Heart left ventricle (tissue), 16 donors: ENCODE data around the gene ACTL7B. TPM values are rescaled to one million over a fixed set of nuclear protein-coding genes. Genes with fewer than 3 reads are reported as not detected.
A peak's percentile ranks its signal among the peaks of the same experiment; 100 is the strongest.

Source experiments
- ATAC-seq, 4 donors: fragments of 200-7000 bp; cut with Tn5 transposase; one replicate each; pipeline ENCODE4 v1.9.1; 2020 to 2022; ENCODE audit warnings: moderate library complexity in 4 of 4, mild to moderate bottlenecking in 3 of 4, moderate number of reproducible peaks in 1 of 4
- DNase-seq, 5 donors: peaks; one replicate each; pipeline ENCODE4 v3.0.0-alpha.2; 2020
- H3K27ac ChIP-seq, 12 donors: fragments of 200-600 bp; sonication (generic) in 4 of 12; one replicate each; pipeline versions ENCODE4 v1.5.0 to v1.8.0; 2016 to 2022; ENCODE audit warnings: mild to moderate bottlenecking in 2 of 12
- H3K27me3 ChIP-seq, 9 donors: fragments of 200-600 bp; sonication (generic) in 2 of 9; one replicate each; pipeline versions ENCODE4 v1.5.1 to v1.8.0; 2016 to 2022; ENCODE audit warnings: mild to moderate bottlenecking in 3 of 9
- H3K36me3 ChIP-seq, 9 donors: fragments of 200-600 bp; sonication (generic) in 2 of 9; one replicate each; pipeline versions ENCODE4 v1.5.0 to v1.8.0; 2018 to 2022; ENCODE audit warnings: mild to moderate bottlenecking in 2 of 9
- H3K4me1 ChIP-seq, 12 donors: fragments of 200-600 bp; sonication (generic) in 4 of 12; one replicate each; pipeline versions ENCODE4 v1.5.0 to v1.8.0; 2016 to 2022; ENCODE audit warnings: mild to moderate bottlenecking in 3 of 12
- H3K4me3 ChIP-seq, 12 donors: fragments of 200-600 bp; sonication (generic) in 4 of 12; one replicate each; pipeline versions ENCODE4 v1.5.0 to v1.8.0; 2017 to 2022; ENCODE audit warnings: mild to moderate bottlenecking in 9 of 12, moderate library complexity in 4 of 12
- H3K9me3 ChIP-seq, 12 donors: fragments of 200-600 bp; sonication (generic) in 4 of 12; one replicate each; pipeline versions ENCODE4 v1.5.0 to v1.8.0; 2016 to 2022; ENCODE audit warnings: mild to moderate bottlenecking in 1 of 12
- CTCF ChIP-seq, 12 donors: fragments of 200-600 bp; sonication (generic) in 4 of 12; IDR thresholded peaks; one replicate each; pipeline versions ENCODE4 v1.5.0 to v1.8.0; 2018 to 2022; ENCODE audit warnings: antibody characterized with exemption in 12 of 12, mild to moderate bottlenecking in 5 of 12
- POLR2A ChIP-seq, 2 donors: fragments of 450-650 bp; IDR thresholded peaks; one replicate each; pipeline ENCODE4 v1.6.1; 2017; ENCODE audit warnings: antibody characterized with exemption in 2 of 2, mild to moderate bottlenecking in 2 of 2, moderate library complexity in 2 of 2
- WGBS, 4 donors: extraction: QIAGEN DNeasy Blood & Tissue Kit in 2 of 4; methylation state at CpG; one replicate each; pipeline versions ENCODE4 v1.1.5 to v1.1.7; 2013 to 2018; 5-methylcytosine and 5-hydroxymethylcytosine counted together
- intact Hi-C, 10 donors: fragments of 100-400 bp; cut with DNase I; formaldehyde crosslinking; loops; one replicate each; pipeline versions ENCODE4 v1.11.1 to v1.14.2; 2022
- polyA plus RNA-seq, 2 donors: library from polyadenylated mRNA; stranded (reverse); fragments of 200-250 nt; gene quantifications; one replicate each; pipeline ENCODE4 v1.2.3, GENCODE V29; 2013
- total RNA-seq, 9 donors: library from RNA; depleted of rRNA in 2 of 9; stranded (reverse); fragments of >200 nt in 2 of 9; fragmentation: NEBNext Ultra II Directional in 3 of 9; extraction: Animal tissue kit (Norgen Biotek cat#: 25700) in 3 of 9; gene quantifications; one replicate each; pipeline versions ENCODE4 v1.1.0 to v1.2.4, GENCODE V29; 2016 to 2023
- donor health status: ischemic (EF 13 %, LVEDD 7.1; RV severe dilation, severe dysfunction).
- donor health status: healthy with polysubstance abuse.
- donor health status: DM: no; HTN: yes; CAD: no.
- donor health status: DM: no; HTN: no; CAD: no.
- donor health status: ischemic (EF 25% LVEDD 6.9; RV normal size, moderate dysfunction).
- donor health status: ischemic (EF 25% LVEDD 5.7; RV mildly dilated, moderate dysfunction).
- donor health status: healthy.
- donor health status: DM: yes; HTN: yes; CAD: no.
- donor health status: ischemic (EF 35%, LVEDD 5.7; RV mildly dilated, moderate dysfunction).
- donor health status: nonischemic (EF 11% LVEDD 7.7; RV severe dilation, severe dysfunction).
- donor health status: DM: yes; HTN: yes; CAD: no.
- donor health status: PGD.
- donor health status: ischemic (EF 29% LVEDD 5.4; RV normal size, mild dysfunction).
- donor health status: nonischemic (EF 23%, LVEDD 6.1; RV moderate dilation, normal function).

The ACTL7B gene
- total and polyA plus RNA-seq, 11 donors = not detected

GRCh38 chr9:108867116-108867515 is 11.3 kb upstream of the ACTL7B start:
- Histone ChIP-seq H3K4me1 (peaks cover 0 to 6% (median 0%) of the 10 kb centered on the region in 12 donors), H3K27ac (no peak overlapping the region), H3K9me3 (peaks cover 0 to 6% (median 0%) of the 10 kb centered on the region in 12 donors), H3K36me3 (peaks cover 0 to 52% (median 37%) of the 10 kb centered on the region in 9 donors), H3K4me3 (no peak overlapping the region), H3K27me3 (no peaks in the 10 kb centered on the region)
- no peak for ATAC-seq
- TF ChIP-seq POLR2A (IDR thresholded peaks at IDR 0.05) (no peak), CTCF (IDR thresholded peaks at IDR 0.05) (no peak)
- no peak for DNase-seq
- intact Hi-C loops = no loop called here

- TF ChIP-seq POLR2A (IDR thresholded peaks at IDR 0.05) (no peak), CTCF (IDR thresholded peaks at IDR 0.05) (no peak)
- H3K9me3 ChIP-seq = no peaks in the 10 kb centered on the region
- H3K36me3 ChIP-seq = peaks cover 0 to 41% (median 26%) of the 10 kb centered on the region in 9 donors
- H3K4me3 ChIP-seq = no peak overlapping the region
- peak; percentile 50 to 74 (median 70) for ATAC-seq
- intact Hi-C loops = no loop called here
- H3K27ac ChIP-seq = no peak overlapping the region
- peaks cover 0 to 6% (median 0%) of the 10 kb centered on the region in 12 donors for H3K4me1 ChIP-seq
- WGBS, 4 donors = 42 to 73% (median 54%) methylated on average over 2 of the region's 2 CpGs
- DNase-seq = no peak
- H3K27me3 ChIP-seq = no peaks in the 10 kb centered on the region
These were observed 10.2 kb upstream of the ACTL7B start for GRCh38 chr9:108866001-108866420.

- 83 to 86% (median 84%) methylated on average over 4 of the region's 4 CpGs for WGBS, 4 donors
- Histone ChIP-seq H3K36me3 (peaks cover 0 to 31% (median 19%) of the 10 kb centered on the region in 9 donors), H3K4me3 (no peak overlapping the region), H3K27ac (no peak overlapping the region), H3K9me3 (no peaks in the 10 kb centered on the region), H3K27me3 (no peaks in the 10 kb centered on the region), H3K4me1 (peaks cover 0 to 6% (median 0%) of the 10 kb centered on the region in 12 donors)
- TF ChIP-seq CTCF (IDR thresholded peaks at IDR 0.05) = no peak
- no peak for TF ChIP-seq POLR2A (IDR thresholded peaks at IDR 0.05)
- intact Hi-C loops = no loop called here
- ATAC-seq (peak in 3 of 4 donors; percentile 23 to 52 (median 23)), DNase-seq (no peak)
These were observed 9.3 kb upstream of the ACTL7B start for GRCh38 chr9:108865037-108865436.

- intact Hi-C loops = no loop called here
- peaks cover 0 to 25% (median 13%) of the 10 kb centered on the region in 9 donors for H3K36me3 ChIP-seq
- WGBS, 4 donors = 76 to 84% (median 81%) methylated on average over 3 of the region's 3 CpGs
- no peak overlapping the region for H3K27ac ChIP-seq
- TF ChIP-seq CTCF (IDR thresholded peaks at IDR 0.05) (no peak), POLR2A (IDR thresholded peaks at IDR 0.05) (no peak)
- DNase-seq (no peak), ATAC-seq (peak in 2 of 4 donors; percentile 9 to 14)
- peaks cover 0 to 6% (median 0%) of the 10 kb centered on the region in 12 donors for H3K4me1 ChIP-seq
- no peak overlapping the region for H3K4me3 ChIP-seq
- H3K27me3 ChIP-seq = no peaks in the 10 kb centered on the region
- H3K9me3 ChIP-seq = no peaks in the 10 kb centered on the region
These were observed 8.7 kb upstream of the ACTL7B start for GRCh38 chr9:108864446-108864845.
